ENCODE results near the gene C12orf56.

DNA sequence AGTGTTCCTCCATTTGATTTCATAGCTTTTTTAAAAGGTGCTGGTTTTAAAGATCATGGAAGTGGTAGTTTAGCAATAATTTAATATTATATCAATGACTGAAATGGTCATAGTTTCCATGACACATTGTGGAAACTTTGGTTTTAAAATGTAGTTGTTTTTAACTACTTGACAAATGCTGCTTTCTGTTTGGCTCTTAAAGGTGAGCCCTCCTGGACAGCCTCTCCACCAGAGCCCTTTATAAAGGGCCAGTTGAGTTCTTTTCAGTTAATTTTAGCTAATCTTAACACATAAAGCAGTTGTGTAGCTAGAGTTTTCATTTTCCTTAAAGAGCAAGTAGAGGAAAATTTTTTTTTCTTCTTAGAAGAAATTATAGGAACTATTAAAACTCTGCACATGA, 27.7 kb upstream of the C12orf56 start:
- TF ChIP-seq EP300 (IDR thresholded peaks at IDR 0.05) (no peak), POLR2A (IDR thresholded peaks at IDR 0.05) (no peak)
- TF ChIP-seq, protein P1, sequence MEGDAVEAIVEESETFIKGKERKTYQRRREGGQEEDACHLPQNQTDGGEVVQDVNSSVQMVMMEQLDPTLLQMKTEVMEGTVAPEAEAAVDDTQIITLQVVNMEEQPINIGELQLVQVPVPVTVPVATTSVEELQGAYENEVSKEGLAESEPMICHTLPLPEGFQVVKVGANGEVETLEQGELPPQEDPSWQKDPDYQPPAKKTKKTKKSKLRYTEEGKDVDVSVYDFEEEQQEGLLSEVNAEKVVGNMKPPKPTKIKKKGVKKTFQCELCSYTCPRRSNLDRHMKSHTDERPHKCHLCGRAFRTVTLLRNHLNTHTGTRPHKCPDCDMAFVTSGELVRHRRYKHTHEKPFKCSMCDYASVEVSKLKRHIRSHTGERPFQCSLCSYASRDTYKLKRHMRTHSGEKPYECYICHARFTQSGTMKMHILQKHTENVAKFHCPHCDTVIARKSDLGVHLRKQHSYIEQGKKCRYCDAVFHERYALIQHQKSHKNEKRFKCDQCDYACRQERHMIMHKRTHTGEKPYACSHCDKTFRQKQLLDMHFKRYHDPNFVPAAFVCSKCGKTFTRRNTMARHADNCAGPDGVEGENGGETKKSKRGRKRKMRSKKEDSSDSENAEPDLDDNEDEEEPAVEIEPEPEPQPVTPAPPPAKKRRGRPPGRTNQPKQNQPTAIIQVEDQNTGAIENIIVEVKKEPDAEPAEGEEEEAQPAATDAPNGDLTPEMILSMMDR (IDR thresholded peaks at IDR 0.05): no peak
